ENCODE results near the gene CBFA2T2. TPM values are rescaled to one million over a fixed set of nuclear protein-coding genes. Genes with fewer than 3 reads are reported as not detected.
"Not testable (repeated sequence)": the region's sequence is repeated elsewhere in the genome, so short reads cannot be mapped to it uniquely, and the experiment has no call there.

The CBFA2T2 gene
- total RNA-seq, 4 donors from 2014 or later: 16.7 to 22.5 (median 19.1) TPM

GRCh38 chr20:33629533-33629932 lies 139.6 kb downstream of the CBFA2T2 start:
- Histone ChIP-seq H3K9me3 (no peaks in the 10 kb centered on the region), H3K4me3 (no peak overlapping the region), H3K36me3 (peaks cover 0 to 84% (median 13%) of the 10 kb centered on the region in 3 donors), H3K27me3 (no peaks in the 10 kb centered on the region), H3K27ac (no peak overlapping the region), H3K4me1 (no peaks in the 10 kb centered on the region)
- TF ChIP-seq POLR2A (IDR thresholded peaks at IDR 0.05) (no peak), EP300 (IDR thresholded peaks at IDR 0.05) (no peak), CTCF (IDR thresholded peaks at IDR 0.05) (no peak)
- 93% methylated on average over 10 of the region's 10 CpGs for WGBS, 2 donors
- DNase-seq (ENCODE audit: low spot score in 2 of 2): no peak

GRCh38 chr20:33629979-33630378 lies 140.1 kb downstream of the CBFA2T2 start:
- Histone ChIP-seq H3K27me3 (no peaks in the 10 kb centered on the region), H3K4me1 (no peaks in the 10 kb centered on the region), H3K4me3 (no peak overlapping the region), H3K9me3 (no peaks in the 10 kb centered on the region), H3K27ac (no peak overlapping the region), H3K36me3 (peaks cover 0 to 80% (median 9%) of the 10 kb centered on the region in 3 donors)
- WGBS, 2 donors: 86 to 92% methylated on average over 5 of the region's 5 CpGs
- TF ChIP-seq POLR2A (IDR thresholded peaks at IDR 0.05): no peak
- TF ChIP-seq CTCF (IDR thresholded peaks at IDR 0.05): no peak
- TF ChIP-seq EP300 (IDR thresholded peaks at IDR 0.05): no peak
- no peak for DNase-seq (ENCODE audit: low spot score in 2 of 2)

- no peak for TF ChIP-seq POLR2A (IDR thresholded peaks at IDR 0.05)
- TF ChIP-seq EP300 (IDR thresholded peaks at IDR 0.05): no peak
- TF ChIP-seq CTCF (IDR thresholded peaks at IDR 0.05): no peak
- H3K36me3 ChIP-seq: peaks cover 0 to 80% (median 6%) of the 10 kb centered on the region in 3 donors
Observed at GRCh38 chr20:33630507-33630906, 140.6 kb downstream of the CBFA2T2 start.

GRCh38 chr20:33631910-33632309 lies 142.0 kb downstream of the CBFA2T2 start:
- not testable (repeated sequence) for H3K4me1 ChIP-seq; DNase-seq (ENCODE audit: low spot score in 2 of 2); H3K27ac ChIP-seq; H3K27me3 ChIP-seq; H3K9me3 ChIP-seq; H3K4me3 ChIP-seq
- H3K36me3 ChIP-seq: peaks cover 0 to 80% (median 6%) of the 10 kb centered on the region in 3 donors
- 88 to 92% methylated on average over 4 of the region's 4 CpGs for WGBS, 2 donors

More at GRCh38 chr20:33630507-33630906, 140.6 kb downstream of the CBFA2T2 start:
- Histone ChIP-seq H3K9me3 (no peaks in the 10 kb centered on the region), H3K4me1 (no peaks in the 10 kb centered on the region), H3K27me3 (no peaks in the 10 kb centered on the region), H3K4me3 (no peak overlapping the region), H3K27ac (no peak overlapping the region)
- no peak for DNase-seq (ENCODE audit: low spot score in 2 of 2)
- 92 to 95% methylated on average over 4 of the region's 4 CpGs for WGBS, 2 donors

- H3K27me3 ChIP-seq: peaks cover 0 to 2% of the 10 kb centered on the region in 2 donors
- 91 to 95% methylated on average over 3 of the region's 3 CpGs for whole genome bisulfite sequencing, 2 donors
- TF ChIP-seq CTCF (IDR thresholded peaks at IDR 0.05) (no peak), POLR2A (IDR thresholded peaks at IDR 0.05) (no peak)
- no peaks in the 10 kb centered on the region for H3K4me1 ChIP-seq
- peaks cover 0 to 81% (median 4%) of the 10 kb centered on the region in 3 donors for H3K36me3 ChIP-seq
- no peak overlapping the region for H3K4me3 ChIP-seq
- H3K27ac ChIP-seq: no peak overlapping the region
- no peaks in the 10 kb centered on the region for H3K9me3 ChIP-seq
- DNase-seq (ENCODE audit: low spot score in 2 of 2): no peak
Observed at GRCh38 chr20:33635341-33635740, 145.4 kb downstream of the CBFA2T2 start.

GRCh38 chr20:33636776-33637175 lies 146.9 kb downstream of the CBFA2T2 start:
- WGBS, 2 donors: 81 to 91% methylated on average over 1 of the region's 1 CpG
- H3K4me1 ChIP-seq: no peaks in the 10 kb centered on the region
- TF ChIP-seq POLR2A (IDR thresholded peaks at IDR 0.05): no peak
- no peak for TF ChIP-seq CTCF (IDR thresholded peaks at IDR 0.05)
- no peak for TF ChIP-seq EP300 (IDR thresholded peaks at IDR 0.05)
- no peak overlapping the region for H3K4me3 ChIP-seq
- DNase-seq (ENCODE audit: low spot score in 2 of 2): no peak
- no peaks in the 10 kb centered on the region for H3K9me3 ChIP-seq
- peaks cover 0 to 2% of the 10 kb centered on the region in 2 donors for H3K27me3 ChIP-seq
- H3K27ac ChIP-seq: no peak overlapping the region
- peaks cover 0 to 81% (median 4%) of the 10 kb centered on the region in 3 donors for H3K36me3 ChIP-seq

All from tibial nerve (tissue), 4 donors.